Measurements from ENCODE around the gene PPARD. TPM values are rescaled to one million over a fixed set of nuclear protein-coding genes. Genes with fewer than 3 reads are reported as not detected.
A peak's percentile ranks its signal among the peaks of the same experiment; 100 is the strongest.

The PPARD gene
- polyA plus RNA-seq, 3 donors from 2014 or later: 0.98 to 6.0 (median 2.0) TPM

- Mint-ChIP-seq H3K4me3 (no peak overlapping the region), H3K4me1 (peaks cover 0 to 5% of the 10 kb centered on the region in 2 donors), H3K9me3 (no peaks in the 10 kb centered on the region), H3K27ac (no peak overlapping the region), H3K27me3 (ENCODE audit: low read depth in 3 of 3) (peaks cover 0 to 2% (median 0%) of the 10 kb centered on the region in 3 donors), H3K36me3 (no peaks in the 10 kb centered on the region)
- DNase-seq: no peak
Observed at GRCh38 chr6:35441205-35441604, 98.8 kb downstream of the PPARD start.

DNA sequence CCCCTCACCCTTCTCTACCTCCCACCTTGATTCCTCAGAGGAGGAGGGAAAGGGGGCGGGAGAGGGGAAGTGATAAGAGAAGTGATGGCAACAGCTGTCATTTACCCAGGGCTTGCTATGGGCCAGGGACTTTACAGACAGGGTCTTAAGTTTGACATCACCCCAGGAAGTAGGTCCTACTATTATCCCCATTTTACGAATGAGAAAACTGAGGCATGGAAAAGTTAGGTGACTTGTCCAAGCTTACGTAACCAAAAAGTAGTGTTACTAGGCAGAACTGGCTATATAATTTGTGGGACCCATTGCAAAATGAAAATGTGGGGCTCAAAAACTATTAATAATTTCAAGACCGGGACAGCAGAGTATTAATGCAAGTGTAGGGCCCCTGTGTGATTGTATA, 99.3 kb downstream of the PPARD start:
- H3K4me3 Mint-ChIP-seq: no peak overlapping the region
- peaks cover 0 to 2% (median 0%) of the 10 kb centered on the region in 3 donors for H3K27me3 Mint-ChIP-seq (ENCODE audit: low read depth in 3 of 3)
- H3K9me3 Mint-ChIP-seq: no peaks in the 10 kb centered on the region
- H3K4me1 Mint-ChIP-seq: peaks cover 0 to 5% of the 10 kb centered on the region in 2 donors
- no peak for DNase-seq
- H3K36me3 Mint-ChIP-seq: no peaks in the 10 kb centered on the region
- H3K27ac Mint-ChIP-seq: no peak overlapping the region

GRCh38 chr6:35442693-35443092, 100.3 kb downstream of the PPARD start:
- no peak overlapping the region for H3K4me3 Mint-ChIP-seq
- no peak for DNase-seq
- peaks cover 0 to 2% (median 0%) of the 10 kb centered on the region in 3 donors for H3K27me3 Mint-ChIP-seq (ENCODE audit: low read depth in 3 of 3)
- no peak overlapping the region for H3K27ac Mint-ChIP-seq
- H3K36me3 Mint-ChIP-seq: no peaks in the 10 kb centered on the region
- peaks cover 0 to 5% of the 10 kb centered on the region in 2 donors for H3K4me1 Mint-ChIP-seq
- no peaks in the 10 kb centered on the region for H3K9me3 Mint-ChIP-seq

- no peaks in the 10 kb centered on the region for H3K9me3 Mint-ChIP-seq
- no peak overlapping the region for H3K4me3 Mint-ChIP-seq
- H3K4me1 Mint-ChIP-seq: peaks cover 0 to 5% of the 10 kb centered on the region in 2 donors
- H3K27ac Mint-ChIP-seq: no peak overlapping the region
- no peaks in the 10 kb centered on the region for H3K36me3 Mint-ChIP-seq
- DNase-seq: no peak
- H3K27me3 Mint-ChIP-seq (ENCODE audit: low read depth in 3 of 3): peaks cover 0 to 2% (median 0%) of the 10 kb centered on the region in 3 donors
Observed at GRCh38 chr6:35443341-35444030, 101.1 kb downstream of the PPARD start.

DNA sequence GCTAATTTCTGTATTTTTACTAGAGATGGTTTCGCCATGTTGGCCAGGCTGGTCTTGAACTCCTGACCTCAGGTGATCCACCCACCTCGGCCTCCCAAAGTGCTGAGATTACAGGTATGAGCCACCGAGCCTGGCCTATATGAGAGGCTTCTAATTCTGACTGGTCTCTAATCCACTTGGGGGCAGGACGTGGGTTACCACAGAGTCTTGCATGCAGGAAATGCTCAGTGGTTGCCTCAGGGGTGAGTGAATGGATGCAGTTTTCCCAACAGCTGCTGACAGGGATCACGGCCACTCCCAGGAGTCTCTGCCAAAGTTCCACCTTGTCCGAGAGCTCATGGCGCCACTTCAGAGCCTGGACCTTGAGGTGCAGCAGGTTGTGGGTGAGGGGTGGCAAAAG, 103.3 kb downstream of the PPARD start:
- H3K4me1 Mint-ChIP-seq: peaks cover 5 to 6% of the 10 kb centered on the region in 2 donors
- no peaks in the 10 kb centered on the region for H3K9me3 Mint-ChIP-seq
- H3K36me3 Mint-ChIP-seq: no peaks in the 10 kb centered on the region
- H3K4me3 Mint-ChIP-seq: no peak overlapping the region
- H3K27me3 Mint-ChIP-seq (ENCODE audit: low read depth in 3 of 3): peaks cover 0 to 2% (median 0%) of the 10 kb centered on the region in 3 donors
- no peak for DNase-seq
- no peak overlapping the region for H3K27ac Mint-ChIP-seq

GRCh38 chr6:35448191-35448590, 105.8 kb downstream of the PPARD start:
- DNase-seq: no peak
- Mint-ChIP-seq H3K36me3 (no peaks in the 10 kb centered on the region), H3K4me1 (peaks cover 21 to 25% of the 10 kb centered on the region in 2 donors), H3K9me3 (no peaks in the 10 kb centered on the region), H3K4me3 (no peak overlapping the region), H3K27me3 (ENCODE audit: low read depth in 3 of 3) (peaks cover 0 to 2% (median 0%) of the 10 kb centered on the region in 3 donors), H3K27ac (no peak overlapping the region)

DNA sequence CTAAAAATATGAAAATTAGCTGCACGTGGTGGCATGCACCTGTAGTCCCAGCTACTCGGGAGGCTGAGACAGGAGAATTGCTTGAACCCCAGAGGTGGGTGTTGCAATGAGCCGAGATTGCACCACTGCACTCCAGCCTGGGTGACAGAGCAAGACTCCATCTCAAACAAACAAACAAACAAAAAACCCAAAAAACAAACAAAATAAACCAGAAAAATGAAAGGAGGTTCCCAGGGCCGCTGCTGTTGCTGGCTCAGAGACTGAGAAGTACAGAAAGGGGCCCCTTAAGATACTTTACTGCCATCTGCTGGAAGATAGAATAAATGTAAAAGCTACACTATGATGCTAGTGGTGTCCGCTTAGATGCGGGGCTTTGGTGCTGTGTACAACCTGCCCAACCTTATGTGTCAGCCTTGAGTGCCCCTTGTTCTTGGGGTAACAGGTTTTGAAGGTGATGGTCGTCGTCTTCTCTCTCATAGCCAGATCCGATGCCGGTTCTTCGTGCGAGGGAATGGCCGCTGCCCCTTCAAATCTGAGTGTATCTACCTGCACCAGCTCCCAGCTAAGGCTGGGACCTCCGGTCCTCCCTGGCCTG, 107.0 kb downstream of the PPARD start:
- Mint-ChIP-seq H3K27me3 (ENCODE audit: low read depth in 3 of 3) (peaks cover 0 to 2% (median 0%) of the 10 kb centered on the region in 3 donors), H3K4me1 (peaks cover 22 to 28% of the 10 kb centered on the region in 2 donors), H3K36me3 (no peaks in the 10 kb centered on the region), H3K27ac (no peak overlapping the region), H3K4me3 (peak overlapping the region in 1 of 5 donors; percentile 43), H3K9me3 (no peaks in the 10 kb centered on the region)
- DNase-seq: peak; percentile 66 to 75 (median 73)

DNA sequence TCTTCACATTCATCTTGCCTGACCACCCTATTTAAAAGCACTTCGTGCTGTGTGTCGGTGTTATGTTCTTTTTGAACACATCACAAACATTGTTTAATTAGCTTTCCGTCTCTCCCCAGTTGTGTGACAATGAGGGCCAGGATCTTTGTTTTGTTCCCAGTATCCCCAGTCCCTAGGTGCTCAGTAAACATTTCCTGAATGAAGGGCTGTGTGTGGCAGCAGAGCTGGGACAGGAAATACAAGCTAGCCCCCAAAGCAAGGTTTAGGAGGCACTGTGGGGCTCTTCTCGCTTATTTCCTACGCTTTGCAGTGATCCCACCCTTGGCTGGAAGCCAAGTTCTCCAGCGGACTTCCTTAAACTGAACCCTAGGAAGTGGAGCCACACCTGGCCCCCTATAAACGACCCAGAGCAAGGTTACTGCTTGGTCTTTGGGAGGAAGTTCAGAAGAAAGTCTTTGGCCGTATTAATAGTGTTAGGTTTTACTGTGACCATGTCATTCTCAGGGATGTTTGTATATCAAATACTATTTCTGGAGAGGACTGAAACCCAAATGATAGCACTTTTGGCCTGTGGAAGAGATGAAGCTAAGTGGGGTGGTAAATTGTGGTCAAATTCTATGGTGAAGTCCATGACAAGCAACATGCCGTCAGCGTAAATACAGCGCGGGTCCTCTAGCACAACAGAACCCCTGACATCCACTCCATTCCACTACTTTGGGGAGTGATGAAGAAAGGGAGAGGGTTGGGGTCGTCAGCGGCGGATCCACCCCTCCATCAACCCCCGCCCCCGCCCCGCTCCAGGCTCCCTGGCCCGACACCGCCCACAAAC, 109.2 kb downstream of the PPARD start:
- Mint-ChIP-seq H3K27me3 (ENCODE audit: low read depth in 3 of 3) (no peaks in the 10 kb centered on the region), H3K9me3 (no peaks in the 10 kb centered on the region), H3K27ac (peak overlapping the region; percentile 48 to 89 (median 67)), H3K4me1 (peaks cover 19 to 28% of the 10 kb centered on the region in 2 donors), H3K4me3 (peak overlapping the region; percentile 66 to 89 (median 88)), H3K36me3 (peaks cover 0 to 9% (median 5%) of the 10 kb centered on the region in 3 donors)
- no peak for DNase-seq

GRCh38 chr6:35452183-35453090, 110.1 kb downstream of the PPARD start, which contains the start of gene FANCE:
Gene FANCE, plus strand, starts transcription at chr6:35452338. Its CDS starts 208 bp downstream, at chr6:35452546.
- peaks cover 19 to 28% of the 10 kb centered on the region in 2 donors for H3K4me1 Mint-ChIP-seq
- peak within 1 kb of the TSS; percentile 50 to 89 (median 72) for H3K27ac Mint-ChIP-seq
- DNase-seq: peak; percentile 90 to 92 (median 92)
- H3K27me3 Mint-ChIP-seq (ENCODE audit: low read depth in 3 of 3): no peaks in the 10 kb centered on the region
- H3K4me3 Mint-ChIP-seq: peak within 1 kb of the TSS; percentile 66 to 89 (median 88)
- H3K36me3 Mint-ChIP-seq: peaks cover 0 to 9% (median 5%) of the 10 kb centered on the region in 3 donors
- H3K9me3 Mint-ChIP-seq: no peaks in the 10 kb centered on the region

GRCh38 chr6:35453236-35453635, 110.9 kb downstream of the PPARD start:
- no peak for DNase-seq
- Mint-ChIP-seq H3K27ac (peak overlapping the region; percentile 5 to 70 (median 50)), H3K27me3 (ENCODE audit: low read depth in 3 of 3) (no peaks in the 10 kb centered on the region), H3K36me3 (peaks cover 5 to 15% (median 5%) of the 10 kb centered on the region in 3 donors), H3K4me1 (peaks cover 19 to 28% of the 10 kb centered on the region in 2 donors), H3K9me3 (no peaks in the 10 kb centered on the region), H3K4me3 (peak overlapping the region; percentile 59 to 88 (median 75))

DNA sequence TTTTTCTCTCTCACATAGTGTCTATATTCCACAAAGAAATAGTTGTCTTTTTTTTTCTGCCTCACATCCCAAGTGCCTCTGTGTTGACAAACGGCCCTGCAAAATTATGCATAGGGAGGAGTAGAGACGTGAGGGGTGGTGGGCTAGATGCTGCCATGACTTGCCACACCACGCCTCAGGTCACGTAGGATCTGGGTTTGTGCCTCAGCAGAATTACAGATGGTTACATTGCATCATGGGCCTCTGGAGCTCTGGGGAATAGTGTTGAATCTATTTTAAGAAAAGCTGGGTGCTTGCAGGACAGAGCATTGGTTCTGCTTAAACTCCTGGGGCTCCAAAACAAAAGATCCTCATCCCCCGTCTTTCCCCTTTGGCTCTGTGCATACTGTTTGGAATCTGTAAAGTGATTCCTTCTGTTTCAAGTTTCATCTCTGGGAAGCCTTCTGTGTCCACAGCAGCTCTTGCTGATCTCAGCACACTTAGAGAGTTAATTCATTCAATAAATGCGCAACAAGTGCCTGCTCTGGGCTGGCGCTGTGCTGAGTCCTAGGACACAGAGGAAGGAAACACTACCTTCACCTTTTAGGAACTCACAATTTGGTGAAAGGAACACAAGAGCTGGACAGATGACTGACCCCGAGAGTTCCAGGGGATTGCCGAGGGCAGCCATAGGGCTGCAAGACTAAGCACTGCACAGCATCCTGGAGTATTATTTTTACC, 112.2 kb downstream of the PPARD start:
- Mint-ChIP-seq H3K27me3 (ENCODE audit: low read depth in 3 of 3) (no peaks in the 10 kb centered on the region), H3K27ac (no peak overlapping the region), H3K36me3 (peaks cover 5 to 23% (median 11%) of the 10 kb centered on the region in 3 donors), H3K9me3 (no peaks in the 10 kb centered on the region), H3K4me3 (peak overlapping the region in 4 of 5 donors; percentile 27 to 61 (median 33)), H3K4me1 (peaks cover 19 to 24% of the 10 kb centered on the region in 2 donors)
- DNase-seq: no peak

DNA sequence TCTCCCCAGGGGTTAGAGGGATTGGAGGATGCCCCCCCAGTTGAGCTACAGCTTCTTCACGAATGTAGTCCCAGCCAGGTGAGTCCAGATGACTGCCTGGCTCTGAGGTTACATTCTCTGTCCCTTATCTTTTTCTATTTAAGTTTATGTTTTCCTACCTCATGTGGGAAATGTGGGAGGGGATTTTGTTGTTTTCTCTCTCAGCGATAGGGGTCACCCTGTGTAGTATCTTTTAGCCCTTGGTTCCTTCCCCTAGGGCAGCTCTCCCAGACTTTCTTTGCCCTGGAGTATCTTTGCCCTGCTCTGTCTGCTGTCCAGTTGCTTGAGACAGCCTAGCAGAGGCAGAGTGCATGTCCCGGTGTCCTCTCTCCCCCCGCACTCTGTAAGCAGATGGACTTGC, 115.5 kb downstream of the PPARD start:
- H3K4me1 Mint-ChIP-seq: peaks cover 5 to 6% of the 10 kb centered on the region in 2 donors
- no peaks in the 10 kb centered on the region for H3K27me3 Mint-ChIP-seq (ENCODE audit: low read depth in 3 of 3)
- peaks cover 5 to 31% (median 15%) of the 10 kb centered on the region in 3 donors for H3K36me3 Mint-ChIP-seq
- H3K9me3 Mint-ChIP-seq: no peaks in the 10 kb centered on the region
- H3K4me3 Mint-ChIP-seq: no peak overlapping the region
- DNase-seq: no peak
- H3K27ac Mint-ChIP-seq: no peak overlapping the region
